ENCODE data around the gene RGP1.

RGP1 gene, protein sequence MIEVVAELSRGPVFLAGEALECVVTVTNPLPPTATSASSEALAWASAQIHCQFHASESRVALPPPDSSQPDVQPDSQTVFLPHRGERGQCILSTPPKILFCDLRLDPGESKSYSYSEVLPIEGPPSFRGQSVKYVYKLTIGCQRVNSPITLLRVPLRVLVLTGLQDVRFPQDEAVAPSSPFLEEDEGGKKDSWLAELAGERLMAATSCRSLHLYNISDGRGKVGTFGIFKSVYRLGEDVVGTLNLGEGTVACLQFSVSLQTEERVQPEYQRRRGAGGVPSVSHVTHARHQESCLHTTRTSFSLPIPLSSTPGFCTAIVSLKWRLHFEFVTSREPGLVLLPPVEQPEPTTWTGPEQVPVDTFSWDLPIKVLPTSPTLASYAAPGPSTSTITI

DNA sequence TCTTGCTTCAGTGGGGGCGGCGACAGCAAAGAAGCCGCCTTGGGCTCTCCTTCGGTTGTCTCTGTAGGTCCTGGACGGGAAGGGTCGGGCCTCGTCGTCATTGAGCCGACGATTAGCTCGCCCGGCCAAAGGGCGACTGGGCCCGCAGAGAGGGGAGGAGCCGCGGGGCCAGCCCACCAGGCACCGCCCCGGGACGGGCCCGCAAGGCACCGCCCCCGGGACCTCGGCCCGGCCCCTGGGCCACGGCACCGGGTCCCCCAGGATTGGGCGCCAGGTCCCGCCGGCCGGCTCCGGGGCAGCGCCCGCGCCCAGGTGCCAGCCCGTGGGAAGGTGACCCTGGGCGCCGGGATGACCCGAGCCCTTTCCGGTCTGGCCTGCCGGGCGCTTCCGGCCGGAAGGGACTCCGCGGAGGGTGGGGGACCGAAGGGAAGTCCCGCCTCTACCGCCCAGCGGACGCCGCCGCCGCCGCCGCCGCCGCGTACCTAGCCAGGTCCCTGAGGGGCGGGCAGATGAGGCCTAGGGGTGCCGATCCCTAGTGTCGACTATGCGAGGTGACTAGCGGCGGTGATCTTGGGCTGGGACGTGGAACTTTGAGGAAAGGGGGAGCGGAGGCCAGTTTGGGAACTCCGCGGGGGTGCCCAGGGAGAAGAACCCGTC, at the start of gene RGP1, which contains the start of gene GBA2:
RGP1 (plus strand) TSS at position 430 of the 657 bp plus-strand sequence. CDS start 469 bp downstream, outside the sequence.
GBA2 (minus strand) TSS at position 371 of the 657 bp plus-strand sequence. CDS start 524 bp downstream, outside the sequence.
- peak; percentile 14 to 87 (median 70) for DNase-seq

DNA sequence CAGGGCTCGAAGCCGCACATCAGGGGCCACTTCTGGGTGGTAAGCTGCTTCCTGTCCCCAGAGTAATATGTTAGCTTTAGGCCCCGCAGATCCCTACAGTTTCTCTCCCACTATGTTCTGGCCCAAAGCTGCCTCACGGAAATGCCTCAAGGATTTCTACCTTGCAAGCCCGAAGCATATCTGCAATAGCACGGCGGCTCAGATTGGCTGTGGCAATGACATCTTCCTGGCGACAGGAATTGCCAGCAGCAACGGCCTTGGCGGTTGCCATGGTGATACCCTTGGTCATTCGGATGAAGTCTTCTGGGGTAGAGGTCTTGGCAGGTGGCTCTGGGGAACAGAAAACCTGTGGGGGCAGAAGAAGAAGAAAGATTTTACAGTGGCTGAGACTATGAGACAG, 49.1 kb upstream of the RGP1 start:
- peak in 15 of 51 donors; percentile 4 to 66 (median 22) for DNase-seq

DNA sequence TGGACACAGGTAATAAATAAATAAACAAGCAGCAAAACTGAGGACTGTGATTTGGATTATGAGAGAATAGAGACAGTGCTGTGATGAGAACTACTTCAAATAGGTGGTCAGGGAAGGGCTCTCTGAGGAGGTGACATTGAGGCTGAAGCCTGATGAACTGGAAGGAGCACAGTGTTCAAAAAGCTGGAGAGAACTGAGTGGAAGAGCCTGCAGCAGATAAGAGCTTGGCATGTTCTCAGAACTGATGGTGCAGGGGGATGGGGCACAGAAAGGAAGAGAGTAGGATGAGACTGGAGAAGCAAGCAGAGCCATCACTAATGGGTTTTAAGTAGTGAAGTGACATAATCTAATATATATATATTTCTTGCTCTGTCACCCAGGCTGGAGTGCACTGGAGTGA, 48.1 kb upstream of the RGP1 start:
- no peak for DNase-seq

DNA sequence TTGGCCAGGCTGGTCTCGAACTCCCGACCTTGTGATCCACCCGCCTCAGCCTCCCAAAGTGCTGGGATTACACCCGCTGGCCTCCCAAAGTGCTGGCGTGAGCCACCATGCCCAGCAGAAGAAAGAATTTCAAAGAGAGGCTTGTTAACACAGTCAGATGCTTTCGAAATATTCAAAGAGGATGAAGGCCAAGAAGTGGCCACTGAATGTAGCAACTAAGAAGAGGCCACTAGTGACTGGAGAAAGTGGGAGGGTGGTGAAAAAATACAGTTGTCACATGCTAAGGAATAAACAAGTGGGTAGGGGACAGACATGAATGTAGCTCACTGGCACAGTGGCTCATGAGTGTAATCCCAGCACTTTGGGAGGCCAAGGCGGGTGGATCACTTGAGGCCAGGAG, 46.4 kb upstream of the RGP1 start:
- no peak for DNase-seq

DNA sequence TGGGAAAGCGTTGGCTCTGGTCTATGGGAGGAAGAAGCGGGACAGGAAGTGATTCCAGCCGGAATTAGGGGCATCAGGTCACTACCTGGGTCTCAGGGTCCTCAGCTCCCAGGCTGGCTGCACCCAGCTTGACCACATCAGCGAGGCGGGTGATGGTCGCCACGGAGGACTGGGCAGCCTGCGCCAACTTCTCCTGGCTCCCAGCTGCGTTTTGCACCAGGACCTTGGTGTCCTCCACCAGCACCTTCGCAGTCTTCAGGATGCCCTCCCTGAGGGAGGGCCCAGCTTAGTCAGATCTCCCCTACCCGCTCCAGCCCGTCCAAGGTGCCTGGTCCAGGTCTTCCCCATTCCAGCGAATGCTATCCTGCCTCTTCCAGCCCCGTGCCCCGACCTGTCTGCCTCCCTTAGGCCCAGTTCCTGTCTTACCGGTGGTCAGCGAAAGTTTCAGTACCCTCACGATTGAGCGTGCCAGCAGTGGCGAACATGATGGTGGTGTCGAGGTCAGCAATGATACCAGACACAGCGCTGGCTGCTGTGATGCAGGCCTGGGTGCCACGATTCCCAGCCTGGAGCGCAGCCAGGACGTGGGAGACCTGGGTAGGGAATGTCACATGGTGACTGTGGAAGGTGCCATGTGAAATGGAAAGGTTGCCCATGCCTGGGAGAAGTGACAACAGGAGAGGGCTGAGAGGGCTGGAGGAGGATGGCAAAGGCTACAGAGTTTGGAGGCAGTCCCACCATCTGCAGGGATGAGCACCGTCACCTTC, 45.0 kb upstream of the RGP1 start:
- DNase-seq = no peak

DNA sequence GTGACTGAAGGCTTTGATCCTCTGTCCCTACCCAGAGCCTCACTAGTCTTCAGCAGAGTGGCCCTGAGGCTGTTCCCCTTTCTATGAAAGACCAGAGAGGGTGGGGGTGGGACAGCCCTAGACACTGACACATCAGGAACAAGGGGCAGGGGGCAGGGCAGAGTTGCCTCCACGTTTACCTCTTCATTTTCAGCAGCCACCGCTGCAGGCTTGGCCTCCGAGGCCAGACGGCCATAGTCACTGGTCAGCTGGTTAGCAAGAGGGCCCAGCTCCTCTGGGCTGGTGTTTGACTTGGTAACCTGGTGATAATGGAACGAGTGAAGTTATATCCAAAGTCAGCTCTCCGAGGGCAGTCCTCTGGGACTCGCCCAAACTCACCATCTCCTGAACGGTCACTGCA, 43.7 kb upstream of the RGP1 start:
- DNase-seq = no peak

DNA sequence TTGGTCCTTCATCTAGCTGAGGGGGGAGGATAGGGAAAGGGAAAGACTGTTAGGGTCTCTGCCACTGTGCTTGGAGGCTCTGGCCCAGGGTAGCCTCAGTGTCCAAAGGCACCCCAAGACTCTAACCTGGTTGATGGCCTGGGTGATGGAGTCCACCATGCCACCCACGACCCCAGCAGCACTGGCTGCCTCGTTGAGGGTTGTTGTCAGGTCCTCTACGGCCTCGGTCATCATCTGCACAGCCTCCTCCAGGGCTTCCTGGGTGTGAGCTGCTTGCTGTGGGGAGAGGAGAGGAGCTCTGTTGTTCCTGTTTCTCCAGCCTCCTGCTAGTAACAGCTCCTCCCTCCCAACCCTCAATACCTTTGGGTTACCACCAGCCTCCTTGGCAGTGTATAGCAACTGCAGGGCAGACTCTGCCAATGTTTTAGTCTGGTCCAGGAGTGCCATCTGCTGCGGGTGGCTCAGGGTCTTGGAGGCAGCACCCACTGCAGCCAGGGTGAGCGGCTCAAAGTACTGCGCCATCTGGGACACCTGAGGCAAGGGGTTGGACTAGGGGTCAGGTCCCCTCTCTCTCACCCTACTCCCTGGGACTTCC, 43.2 kb upstream of the RGP1 start:
- no peak for DNase-seq

DNA sequence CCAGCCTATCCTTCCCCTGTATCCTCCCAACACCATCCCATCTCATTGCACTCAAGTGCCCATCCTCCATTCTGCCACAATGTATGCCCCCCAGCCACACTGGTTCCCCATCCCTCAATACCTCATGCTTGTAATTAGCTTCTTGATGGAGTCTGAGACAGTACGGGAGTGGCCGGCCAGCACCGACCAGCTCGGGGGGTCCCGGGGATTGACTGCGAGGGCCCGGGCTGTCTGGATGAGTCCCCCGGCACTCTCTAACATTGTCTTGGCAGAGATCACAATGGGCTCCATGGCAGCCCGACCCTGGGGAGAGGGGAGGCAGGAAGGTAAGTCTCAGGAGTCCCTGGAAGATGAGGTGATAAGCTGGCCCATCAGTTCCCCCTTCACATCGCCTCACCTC, 42.1 kb upstream of the RGP1 start:
- DNase-seq = no peak

DNA sequence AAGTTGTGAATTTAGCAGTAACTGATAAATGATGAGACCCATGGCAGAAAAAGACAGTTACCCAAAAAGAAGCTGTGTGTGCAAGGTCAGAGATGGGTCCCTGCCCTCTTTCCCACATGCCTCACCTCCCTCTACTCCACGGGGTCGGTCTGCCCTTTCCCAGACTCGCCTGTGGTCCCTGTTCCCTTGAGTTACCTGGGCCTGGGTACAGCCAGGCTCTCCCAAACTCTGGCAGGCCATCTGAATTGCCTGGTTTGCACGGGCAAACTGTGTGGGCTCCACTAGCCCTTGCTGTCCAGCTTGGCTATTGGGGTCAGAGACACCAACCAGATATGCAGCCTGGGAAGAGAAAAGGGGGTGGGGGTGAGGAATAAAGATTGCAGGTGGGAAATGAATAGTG, 40.9 kb upstream of the RGP1 start:
- DNase-seq = no peak

DNA sequence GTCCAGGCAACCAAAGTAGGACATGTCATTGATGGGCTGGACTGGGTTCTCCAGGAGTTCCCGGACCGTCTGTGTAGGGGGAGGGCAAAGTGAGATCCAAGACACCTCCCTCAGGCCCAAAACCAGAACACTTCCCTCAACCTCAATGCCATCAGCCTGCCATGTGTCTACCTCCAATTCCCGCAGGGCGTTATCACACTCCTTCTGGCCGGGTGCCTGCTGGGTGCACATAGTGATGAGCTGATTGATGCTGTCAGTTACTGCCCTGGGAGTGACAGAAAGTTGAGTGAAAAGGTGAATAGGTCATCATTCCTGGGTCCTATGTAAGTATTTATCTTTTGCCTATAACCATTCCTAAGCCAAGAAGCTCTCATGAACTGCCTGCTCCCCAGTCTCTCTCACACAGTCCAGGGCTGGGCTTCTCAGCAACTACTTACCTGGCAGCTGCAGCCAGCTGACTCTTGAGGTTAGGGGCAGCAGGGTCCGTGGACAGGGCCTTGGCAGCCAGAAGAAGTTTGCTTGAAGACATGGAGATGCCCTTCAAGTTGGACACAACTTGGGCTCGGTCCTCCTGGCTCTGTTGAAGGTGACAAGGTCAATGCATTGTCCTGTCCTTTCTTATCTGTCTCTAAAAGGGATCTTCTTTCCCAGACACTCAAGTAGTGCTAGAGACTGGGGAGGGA, 38.1 kb upstream of the RGP1 start:
- DNase-seq = no peak

DNA sequence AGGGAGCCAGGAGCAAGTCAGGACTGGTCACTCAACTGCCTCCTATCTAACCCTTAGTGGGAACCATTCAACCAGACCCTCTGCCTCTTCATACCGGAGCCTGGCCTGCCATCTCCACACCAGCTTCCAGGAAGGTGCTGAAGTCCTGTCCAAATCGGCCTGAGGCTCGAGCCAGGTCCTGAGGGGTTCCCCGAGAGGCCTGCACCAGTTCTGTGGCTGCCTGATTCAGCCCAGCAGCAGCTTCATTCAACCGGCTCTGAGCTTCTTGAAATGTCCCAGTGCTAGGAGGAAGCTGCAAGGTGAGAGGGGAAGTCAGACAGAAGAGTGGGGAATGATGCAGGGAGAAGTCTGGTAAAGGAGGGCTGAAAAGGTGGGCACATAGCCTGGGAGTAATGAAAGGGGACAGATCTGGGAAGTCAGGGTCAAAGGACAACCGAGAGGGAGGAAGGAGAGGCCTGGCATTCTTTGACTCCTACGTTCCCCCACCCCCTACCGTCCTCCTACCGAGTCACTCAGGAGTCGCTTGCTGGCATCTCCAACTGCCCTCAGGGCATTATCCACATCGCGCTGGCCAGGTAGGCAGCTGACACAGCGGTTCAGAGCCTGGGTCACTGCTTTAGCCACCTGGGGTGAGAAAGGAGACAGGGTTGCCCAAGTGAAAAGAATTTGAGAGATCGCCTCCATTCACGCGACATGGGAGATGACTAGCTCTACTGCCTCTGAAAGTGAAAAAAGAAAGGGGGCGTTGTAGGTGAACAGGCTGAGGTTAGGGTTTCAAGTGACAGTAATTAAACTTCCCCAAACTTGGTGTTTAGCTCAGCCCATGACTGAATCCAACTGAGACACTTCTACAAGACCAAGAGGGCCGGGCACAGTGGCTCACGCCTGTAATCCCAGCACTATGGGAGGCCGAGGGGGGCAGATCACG, 37.3 kb upstream of the RGP1 start:
- no peak for DNase-seq

DNA sequence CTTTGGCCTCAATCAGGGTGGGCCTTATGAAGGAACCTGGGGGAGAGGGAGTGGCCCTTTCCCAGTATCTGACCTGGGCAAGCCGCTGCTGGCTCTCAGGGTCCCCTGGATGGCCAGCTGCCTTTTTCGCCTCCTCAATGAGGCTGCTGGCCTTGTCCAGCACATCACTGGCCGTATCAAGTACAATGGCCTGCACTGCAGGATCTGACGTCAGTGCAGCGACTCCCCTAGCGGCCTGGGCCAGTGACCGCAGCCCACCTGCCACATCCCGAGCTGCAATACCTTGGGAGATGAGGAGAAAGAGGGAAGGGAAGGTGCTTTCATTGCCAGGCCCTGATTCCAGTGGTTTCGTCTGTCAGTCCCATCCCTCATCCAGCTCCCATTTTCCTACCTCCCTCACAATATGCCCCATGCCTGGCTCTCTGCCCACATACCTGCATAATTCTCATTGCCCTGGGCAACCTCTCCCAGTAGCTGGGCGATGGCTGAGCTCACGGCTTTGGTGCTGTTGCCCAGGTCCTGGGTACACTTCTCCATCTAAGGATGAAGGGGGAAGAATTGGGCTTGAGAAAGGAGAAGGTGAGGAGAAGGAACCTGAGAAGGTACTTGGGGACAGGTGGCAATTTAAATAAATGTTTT, 36.2 kb upstream of the RGP1 start:
- DNase-seq = no peak

DNA sequence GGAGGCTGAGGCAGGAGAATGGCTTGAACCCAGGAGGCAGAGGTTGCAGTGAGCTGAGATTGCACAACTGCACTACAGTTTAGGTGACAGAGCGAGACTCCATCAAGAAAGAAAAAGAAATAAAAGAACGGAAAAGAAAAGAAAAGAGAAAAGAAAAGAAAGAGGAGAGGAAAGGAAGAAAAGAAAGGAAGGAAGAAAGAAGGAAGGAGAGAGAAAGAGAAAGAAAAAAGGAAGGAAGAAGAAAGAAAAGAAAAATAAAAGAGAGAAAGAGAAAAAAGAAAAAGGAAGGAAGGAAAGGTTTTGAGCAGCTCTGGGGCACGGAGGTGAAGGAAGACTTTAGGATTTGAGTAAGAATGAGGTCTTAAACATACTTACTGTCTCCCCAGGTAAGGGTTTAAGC, 35.5 kb upstream of the RGP1 start:
- no peak for DNase-seq

DNA sequence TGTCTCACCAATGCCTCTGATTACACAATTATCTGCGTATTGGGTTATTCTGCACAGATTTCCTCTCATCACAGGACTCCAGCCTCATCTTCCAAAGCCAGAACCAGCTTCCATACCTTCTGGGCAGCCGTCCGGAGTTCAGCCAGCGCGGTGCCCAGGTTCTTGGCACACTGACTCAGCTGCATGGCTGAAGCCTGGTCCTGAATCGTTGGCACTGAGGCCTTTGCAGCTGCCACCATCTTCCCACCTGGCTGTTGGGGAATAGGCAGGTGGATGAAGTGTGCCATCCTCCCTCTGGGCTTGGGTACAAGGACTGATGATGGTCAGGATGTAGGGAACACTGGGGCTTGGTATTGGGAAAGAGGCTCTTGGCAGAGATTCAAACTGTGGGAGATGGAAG, 35.0 kb upstream of the RGP1 start:
- DNase-seq = no peak

DNA sequence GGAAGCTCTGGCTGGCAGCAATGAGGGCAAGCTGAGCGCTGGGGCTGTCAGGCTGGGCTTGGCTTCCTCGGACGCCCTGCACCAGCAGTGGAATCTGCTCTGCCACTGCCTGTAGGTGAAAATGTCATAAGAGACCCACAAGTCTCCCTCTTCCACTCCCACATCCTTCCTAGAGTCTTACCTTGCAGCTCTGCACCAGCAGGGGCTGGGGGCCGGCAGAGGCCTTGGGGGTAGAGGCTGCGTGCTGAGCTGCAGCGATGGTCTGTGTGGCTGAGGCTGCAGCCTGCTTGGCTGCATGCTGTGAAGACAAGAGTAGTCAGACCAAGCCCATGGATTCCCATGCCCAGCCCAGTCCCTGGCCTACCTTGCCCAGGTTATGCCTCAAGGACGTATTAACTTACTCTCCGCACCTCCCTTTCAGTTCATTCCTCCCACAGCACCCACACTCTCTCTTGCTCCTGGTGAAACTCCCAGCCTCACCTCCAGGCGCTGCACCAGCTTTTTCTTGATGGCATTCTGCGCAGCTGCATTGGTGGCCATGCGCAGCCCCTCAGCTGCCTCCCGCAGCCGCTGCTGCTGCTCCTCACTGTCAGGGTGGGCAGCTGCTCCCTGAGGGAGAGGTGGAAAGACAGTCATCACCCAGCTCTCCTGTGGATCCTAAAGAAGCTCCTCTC, 34.4 kb upstream of the RGP1 start:
- DNase-seq = no peak

DNA sequence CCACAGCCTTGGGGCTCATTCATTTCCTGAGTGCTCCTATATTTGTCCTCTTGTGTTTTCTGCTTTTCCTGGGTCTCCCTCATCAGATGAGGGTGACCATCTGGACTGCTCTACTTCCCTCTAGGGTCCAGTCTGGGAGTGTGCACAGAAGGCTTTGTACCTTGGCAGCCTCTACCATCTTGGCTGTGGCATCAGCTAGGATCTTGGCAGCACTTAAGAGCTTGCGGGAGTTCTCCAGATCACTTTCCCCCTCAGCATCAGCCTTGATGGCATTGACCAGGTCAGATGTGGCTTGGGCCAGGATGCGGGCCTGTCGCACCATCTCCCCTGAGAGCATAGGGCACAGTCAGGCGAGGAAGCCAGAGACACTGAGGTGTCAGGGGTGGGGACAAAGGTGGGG, 32.9 kb upstream of the RGP1 start:
- no peak for DNase-seq

DNA sequence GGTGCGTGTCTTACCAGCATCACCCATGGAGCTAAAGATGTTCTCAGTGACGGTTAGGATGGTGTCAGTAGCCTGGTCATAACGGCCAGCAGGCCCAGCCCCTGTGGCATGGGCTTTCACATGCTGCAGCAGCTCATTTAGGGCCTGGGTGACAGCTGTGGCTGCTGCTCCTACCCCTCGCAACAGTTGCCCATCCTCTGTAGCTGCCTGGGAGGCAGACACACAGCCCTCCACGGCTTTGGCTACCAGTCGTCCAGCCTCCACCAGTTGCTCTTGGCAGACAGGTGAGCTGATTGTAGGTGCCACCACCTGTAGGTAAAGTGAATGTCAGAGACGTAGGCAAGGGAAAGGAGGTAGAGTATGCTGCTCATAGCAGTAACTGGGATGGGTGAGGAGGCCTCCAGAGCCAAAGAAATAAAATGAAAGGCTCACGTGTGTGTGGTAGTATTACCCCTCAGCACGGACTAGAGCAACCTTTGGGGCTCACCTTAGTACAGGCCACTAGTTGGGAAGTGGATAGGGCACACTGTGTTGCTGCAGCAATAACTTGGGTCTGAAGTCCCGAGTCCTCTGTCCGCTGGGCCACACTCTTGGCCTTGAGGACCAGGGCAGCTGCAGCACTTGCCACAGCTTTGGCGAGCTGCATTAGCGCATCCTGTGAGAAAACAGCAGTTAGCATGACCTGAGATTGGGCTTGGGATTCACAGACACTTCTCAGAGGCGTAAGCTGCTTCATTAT, 31.8 kb upstream of the RGP1 start:
- no peak for DNase-seq
